Fibroblast of villous mesenchyme (primary cell): Measurements from ENCODE around the gene TMEM167B. TPM values are rescaled to one million over a fixed set of nuclear protein-coding genes. Genes with fewer than 3 reads are reported as not detected.

Experiments used
- DNase-seq: peaks from one replicate; pipeline ENCODE4 v3.0.0-alpha.2; 2010; ENCODE audit warnings: low read depth
- H3K4me3 ChIP-seq: 2 replicates; pipeline ENCODE4 v1.5.1; 2011; ENCODE audit warnings: low read depth, mild to moderate bottlenecking, low read length
- total RNA-seq: library from RNA; depleted of rRNA; stranded (reverse); fragments of >200 nt; gene quantifications from 2 replicates; pipeline ENCODE4 v1.2.3, GENCODE V29; 2012
- TF ChIP-seq, protein P1 (sequence below): IDR thresholded peaks from 2 replicates; pipeline ENCODE4 v1.5.1; 2012; ENCODE audit warnings: low read depth, mild to moderate bottlenecking, low read length; ENCODE audit not compliant: insufficient read depth

The TMEM167B gene
- total RNA-seq, result 22.2 and 28.1 TPM in 2 replicates

DNA sequence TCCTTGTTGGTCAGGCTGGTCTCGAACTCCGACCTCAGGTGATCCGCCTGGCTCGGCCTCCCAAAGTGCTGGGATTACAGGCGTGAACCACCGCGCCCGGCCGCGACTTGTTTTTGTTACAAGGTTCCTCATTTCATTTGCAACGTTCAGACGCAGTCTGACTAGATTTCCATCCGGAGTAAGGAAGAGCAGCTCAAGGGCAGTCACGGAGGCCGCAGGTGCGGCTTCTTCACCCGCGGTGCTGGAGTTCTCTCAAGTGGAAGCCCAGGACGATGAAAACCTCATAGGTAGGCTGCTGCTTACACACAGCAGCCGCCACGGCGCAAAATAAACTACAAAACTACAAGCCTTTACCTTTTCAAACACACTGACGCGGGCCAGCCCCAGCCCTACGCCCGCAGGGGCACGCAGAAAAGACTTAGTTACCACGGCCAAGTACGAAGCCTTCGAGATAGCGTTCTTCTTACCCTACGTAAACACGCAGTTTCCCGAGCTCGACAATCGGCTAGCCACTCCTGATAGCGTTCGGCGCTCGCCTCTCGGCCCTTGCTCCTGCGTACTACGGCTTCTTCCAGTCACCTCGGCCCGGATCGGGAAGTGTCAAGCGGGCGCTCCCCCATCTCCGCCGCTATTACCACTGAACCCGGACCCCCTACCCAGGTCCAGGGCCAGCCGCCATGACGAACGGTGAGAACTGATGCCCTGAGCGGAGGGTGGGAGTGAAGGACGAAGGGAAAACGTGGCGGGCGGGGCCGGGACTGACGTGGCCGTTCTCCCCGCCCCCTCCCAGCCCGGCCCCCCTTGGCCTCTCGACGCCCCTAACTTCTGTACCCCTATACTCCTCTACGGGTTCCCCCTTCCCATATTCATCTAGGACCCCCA, at the start of gene TMEM167B:
TMEM167B (plus strand) TSS at position 569 of the 882 bp plus-strand sequence; CDS start at position 678, 109 bp downstream.
- TF ChIP-seq, protein P1, sequence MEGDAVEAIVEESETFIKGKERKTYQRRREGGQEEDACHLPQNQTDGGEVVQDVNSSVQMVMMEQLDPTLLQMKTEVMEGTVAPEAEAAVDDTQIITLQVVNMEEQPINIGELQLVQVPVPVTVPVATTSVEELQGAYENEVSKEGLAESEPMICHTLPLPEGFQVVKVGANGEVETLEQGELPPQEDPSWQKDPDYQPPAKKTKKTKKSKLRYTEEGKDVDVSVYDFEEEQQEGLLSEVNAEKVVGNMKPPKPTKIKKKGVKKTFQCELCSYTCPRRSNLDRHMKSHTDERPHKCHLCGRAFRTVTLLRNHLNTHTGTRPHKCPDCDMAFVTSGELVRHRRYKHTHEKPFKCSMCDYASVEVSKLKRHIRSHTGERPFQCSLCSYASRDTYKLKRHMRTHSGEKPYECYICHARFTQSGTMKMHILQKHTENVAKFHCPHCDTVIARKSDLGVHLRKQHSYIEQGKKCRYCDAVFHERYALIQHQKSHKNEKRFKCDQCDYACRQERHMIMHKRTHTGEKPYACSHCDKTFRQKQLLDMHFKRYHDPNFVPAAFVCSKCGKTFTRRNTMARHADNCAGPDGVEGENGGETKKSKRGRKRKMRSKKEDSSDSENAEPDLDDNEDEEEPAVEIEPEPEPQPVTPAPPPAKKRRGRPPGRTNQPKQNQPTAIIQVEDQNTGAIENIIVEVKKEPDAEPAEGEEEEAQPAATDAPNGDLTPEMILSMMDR, result no peak
- H3K4me3 ChIP-seq, result peak within 1 kb of the TSS; percentile 90
- DNase-seq, result peak; percentile 98

DNA sequence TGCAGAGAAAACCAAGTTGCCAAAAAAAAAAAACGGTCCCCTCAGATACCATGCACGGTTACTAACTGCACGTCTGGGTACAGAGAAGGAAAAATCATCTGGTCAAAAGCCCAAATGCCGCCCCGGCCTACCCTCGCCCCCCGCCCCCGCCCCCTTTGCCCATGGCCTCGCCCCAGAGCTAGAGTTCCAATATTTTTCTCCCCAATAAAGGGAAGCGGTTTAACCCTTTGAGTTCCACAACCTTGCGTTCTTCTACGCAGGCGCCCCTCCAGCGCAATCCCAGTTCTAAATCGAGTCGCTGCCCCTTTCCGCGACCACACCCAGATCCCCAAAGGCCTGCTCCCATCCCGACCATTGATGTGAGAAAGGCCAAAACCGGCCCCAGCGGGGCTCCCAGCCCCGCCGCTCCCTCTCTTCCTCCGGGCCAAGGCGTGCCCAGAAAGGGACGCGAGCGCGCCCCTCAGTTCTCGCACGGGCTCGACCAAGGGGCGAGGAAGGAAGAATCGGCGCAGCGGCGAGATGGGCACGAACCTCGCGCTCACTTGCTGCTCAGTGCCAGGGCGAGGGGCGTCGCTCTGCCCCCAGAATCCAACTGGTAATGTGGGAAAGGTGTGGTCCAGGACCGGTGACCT, 49.5 kb upstream of the TMEM167B start:
- peak; percentile 20 for DNase-seq
- TF ChIP-seq, protein P1, result no peak

DNA sequence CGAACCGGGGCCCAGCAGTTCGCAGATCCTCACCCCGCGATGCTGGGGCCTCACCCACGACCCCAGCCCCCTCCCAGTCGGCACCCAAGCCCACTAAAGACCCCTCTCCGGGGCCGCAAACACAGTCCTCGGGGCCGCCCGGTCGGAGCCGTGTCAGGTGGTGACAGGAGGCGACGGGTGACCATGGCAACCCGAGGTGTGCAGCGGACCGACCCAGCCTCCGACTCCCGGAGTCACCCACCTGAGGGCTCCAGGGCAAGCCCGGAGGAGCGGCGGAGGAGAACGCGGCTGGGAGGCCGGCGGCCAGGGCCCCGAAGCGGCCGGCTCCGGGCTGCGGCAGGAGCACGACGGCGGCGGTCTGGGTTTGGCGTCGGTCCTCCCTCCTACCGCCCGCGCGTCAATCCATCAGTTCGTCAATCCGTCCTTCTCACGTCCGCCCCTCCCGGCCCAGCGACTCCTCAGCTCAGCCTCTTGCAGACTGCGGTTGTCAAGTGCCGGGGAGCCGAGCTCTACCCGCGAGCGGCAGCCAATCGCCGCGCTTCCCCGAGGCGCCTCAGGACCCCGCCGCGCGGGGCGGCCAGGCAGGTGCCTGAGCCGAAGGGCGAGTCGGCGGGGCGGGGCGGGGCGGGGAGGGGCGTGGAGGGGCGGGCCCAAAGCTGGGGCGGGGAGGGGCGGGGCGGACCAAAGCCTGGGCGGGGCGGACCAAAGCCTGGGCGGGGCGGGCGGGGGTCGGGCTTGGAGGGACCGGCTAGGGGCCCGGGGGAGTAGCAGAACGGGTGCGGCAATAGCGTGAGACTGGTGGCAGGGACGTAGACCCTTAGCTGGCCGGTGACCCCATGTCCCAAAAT, 48.7 kb upstream of the TMEM167B start, which contains the start of gene WDR47:
WDR47 (minus strand) TSS at position 482 of the 848 bp plus-strand sequence. CDS start 18,590 bp downstream, outside the sequence.
- peak; percentile 94 for DNase-seq
- TF ChIP-seq, protein P1, result no peak

More for the DNA sequence above, 49.5 kb upstream of the TMEM167B start:
- H3K4me3 ChIP-seq, result peak overlapping the region; percentile 93

DNA sequence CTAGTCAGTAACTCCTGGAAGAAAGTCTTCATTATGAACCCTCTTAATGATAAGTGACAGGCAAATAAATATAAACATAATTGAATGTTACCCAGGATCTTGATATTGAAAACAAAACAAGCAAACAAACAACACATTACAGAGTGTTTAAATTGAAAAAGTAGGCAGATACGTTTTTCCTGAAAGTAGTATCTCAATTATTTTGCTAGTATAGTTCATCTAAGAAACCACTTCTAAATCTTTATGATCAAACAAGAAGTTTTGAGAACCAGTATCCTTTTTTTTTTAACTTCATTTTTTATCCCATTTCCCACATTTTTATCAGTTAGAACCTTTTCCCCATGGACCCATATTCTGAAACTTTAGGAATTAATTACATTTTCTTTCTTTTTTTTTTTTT, 45.0 kb upstream of the TMEM167B start:
- TF ChIP-seq, protein P1, result no peak
- DNase-seq, result no peak
- no peak overlapping the region for H3K4me3 ChIP-seq

More for the DNA sequence above, 48.7 kb upstream of the TMEM167B start, which contains the start of gene WDR47:
- H3K4me3 ChIP-seq, result peak within 1 kb of the TSS; percentile 93

DNA sequence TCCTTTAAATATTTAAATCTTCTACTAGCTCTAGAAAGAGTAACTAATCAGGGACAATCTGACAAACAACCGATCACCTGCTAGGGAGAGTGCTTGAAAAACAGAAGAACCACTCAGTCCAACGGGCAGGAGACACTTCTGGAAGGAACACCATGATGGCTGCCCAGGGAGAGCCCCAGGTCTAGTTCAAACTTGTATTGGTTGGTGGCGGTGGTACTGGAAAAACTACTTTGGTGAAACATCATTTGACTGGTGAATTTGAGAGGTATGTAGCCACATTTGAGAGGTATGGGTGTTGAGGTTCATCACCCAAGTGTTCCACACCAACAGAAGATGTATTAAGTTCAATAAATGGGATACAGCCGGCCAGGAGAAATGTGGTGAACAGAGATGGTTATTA, 43.9 kb upstream of the TMEM167B start:
- no peak overlapping the region for H3K4me3 ChIP-seq
- no peak for DNase-seq
- TF ChIP-seq, protein P1, result no peak

DNA sequence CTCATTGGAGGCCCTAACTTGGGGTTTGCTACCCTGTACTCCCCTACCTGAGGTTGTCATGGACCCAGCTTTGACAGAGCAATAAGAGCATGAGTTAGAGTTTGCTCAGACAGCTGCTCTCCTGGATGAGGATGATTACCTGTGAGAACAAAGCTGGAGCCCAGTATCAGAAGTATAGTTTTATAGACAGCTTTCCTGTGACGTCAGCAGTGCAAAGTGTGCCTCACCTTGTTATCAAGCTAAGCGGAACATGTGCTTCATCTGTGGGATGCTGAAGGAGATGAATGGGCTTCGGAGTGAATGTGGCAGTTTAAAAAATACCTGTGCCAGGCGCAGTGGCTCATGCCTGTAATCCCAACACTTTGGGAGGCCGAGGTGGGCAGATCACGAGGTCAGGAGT, 43.2 kb upstream of the TMEM167B start:
- TF ChIP-seq, protein P1, result no peak
- no peak for DNase-seq
- no peak overlapping the region for H3K4me3 ChIP-seq
